Measurements from ENCODE around the gene MS4A10.

The MS4A10 gene

GRCh38 chr11:60748225-60748624, 36.9 kb upstream of the MS4A10 start:
- no peak for TF ChIP-seq CTCF (IDR thresholded peaks at IDR 0.05; ENCODE audit: low read depth, low read length, missing control alignments)
- no peak for DNase-seq (ENCODE audit: extremely low read depth, low read depth)
- no peak overlapping the region for H3K4me3 ChIP-seq (replicated peaks; ENCODE audit: low read depth, low read length)

GRCh38 chr11:60748821-60749220, 36.3 kb upstream of the MS4A10 start:
- TF ChIP-seq CTCF (IDR thresholded peaks at IDR 0.05; ENCODE audit: low read depth, low read length, missing control alignments): no peak
- no peak for DNase-seq (ENCODE audit: extremely low read depth, low read depth)
- H3K4me3 ChIP-seq (replicated peaks; ENCODE audit: low read depth, low read length): no peak overlapping the region

GRCh38 chr11:60750911-60751310, 34.2 kb upstream of the MS4A10 start:
- TF ChIP-seq CTCF (IDR thresholded peaks at IDR 0.05; ENCODE audit: low read depth, low read length, missing control alignments): no peak
- DNase-seq (ENCODE audit: extremely low read depth, low read depth): no peak
- H3K4me3 ChIP-seq (replicated peaks; ENCODE audit: low read depth, low read length): no peak overlapping the region

- DNase-seq (ENCODE audit: extremely low read depth, low read depth): no peak
- no peak for TF ChIP-seq CTCF (IDR thresholded peaks at IDR 0.05; ENCODE audit: low read depth, low read length, missing control alignments)
Measured at GRCh38 chr11:60753309-60753708, 31.8 kb upstream of the MS4A10 start.

GRCh38 chr11:60754887-60755286, 30.2 kb upstream of the MS4A10 start:
- no peak for DNase-seq (ENCODE audit: extremely low read depth, low read depth)
- no peak for TF ChIP-seq CTCF (IDR thresholded peaks at IDR 0.05; ENCODE audit: low read depth, low read length, missing control alignments)
- no peak overlapping the region for H3K4me3 ChIP-seq (replicated peaks; ENCODE audit: low read depth, low read length)

More at GRCh38 chr11:60753309-60753708, 31.8 kb upstream of the MS4A10 start:
- no peak overlapping the region for H3K4me3 ChIP-seq (replicated peaks; ENCODE audit: low read depth, low read length)

- H3K4me3 ChIP-seq (replicated peaks; ENCODE audit: low read depth, low read length): no peak within 1 kb of the TSS
- peak; percentile 30 for TF ChIP-seq CTCF (IDR thresholded peaks at IDR 0.05; ENCODE audit: low read depth, low read length, missing control alignments)
- DNase-seq (ENCODE audit: extremely low read depth, low read depth): no peak
Measured at GRCh38 chr11:60756307-60757032, 28.7 kb upstream of the MS4A10 start, which contains the start of gene MS4A15. Gene MS4A15, plus strand, starts transcription at chr11:60756867. Its CDS starts 6,867 bp downstream, at chr11:60763734.
